Activated CD8-positive, alpha-beta memory T cell treated with anti-CD3 and anti-CD28 coated beads, Interleukin-2, amount 50 U/mL, for 4 hours (primary cell): ENCODE results near the gene SQSTM1.

Experiments
- DNase-seq: peaks from one replicate; pipeline ENCODE4 v3.0.0-alpha.2; 2020

SQSTM1 gene

DNA sequence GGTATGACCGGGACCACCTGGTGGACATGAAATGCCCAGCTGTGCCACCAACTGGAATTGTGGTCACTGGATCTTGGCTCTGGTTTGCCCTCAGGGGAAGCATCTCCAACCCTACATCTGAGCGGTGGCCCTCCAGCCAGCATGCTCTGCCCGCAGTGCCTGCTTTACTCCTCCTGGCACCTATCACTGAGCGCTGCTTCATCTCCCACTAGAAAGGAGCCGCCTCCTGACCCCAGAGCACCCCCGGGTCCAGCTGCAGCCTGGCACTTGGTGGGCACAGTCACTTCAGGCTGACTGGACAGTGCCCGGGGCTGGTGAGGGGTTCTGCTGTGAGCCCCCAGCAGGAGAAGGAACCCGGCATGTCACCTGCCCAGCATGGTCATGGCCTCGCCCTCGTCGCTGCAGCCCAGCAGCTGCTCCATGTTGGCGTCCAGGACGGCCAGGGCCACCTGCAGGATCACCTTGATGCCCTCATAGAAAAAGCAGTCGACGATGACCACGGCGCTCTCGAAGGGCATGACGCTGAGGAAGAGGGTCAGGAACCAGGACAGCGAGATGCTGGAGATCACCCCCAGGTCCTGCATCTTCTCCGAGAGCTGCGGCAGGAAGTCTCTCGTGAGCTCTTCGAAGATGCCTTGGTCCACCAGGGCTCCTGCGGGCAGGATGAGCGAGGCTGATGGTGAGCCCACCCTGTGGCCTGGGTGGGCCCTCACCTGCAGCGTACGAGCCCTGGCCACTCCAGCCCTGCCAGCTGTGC lies 54.0 kb downstream of the SQSTM1 start:
- DNase-seq: no peak

DNA sequence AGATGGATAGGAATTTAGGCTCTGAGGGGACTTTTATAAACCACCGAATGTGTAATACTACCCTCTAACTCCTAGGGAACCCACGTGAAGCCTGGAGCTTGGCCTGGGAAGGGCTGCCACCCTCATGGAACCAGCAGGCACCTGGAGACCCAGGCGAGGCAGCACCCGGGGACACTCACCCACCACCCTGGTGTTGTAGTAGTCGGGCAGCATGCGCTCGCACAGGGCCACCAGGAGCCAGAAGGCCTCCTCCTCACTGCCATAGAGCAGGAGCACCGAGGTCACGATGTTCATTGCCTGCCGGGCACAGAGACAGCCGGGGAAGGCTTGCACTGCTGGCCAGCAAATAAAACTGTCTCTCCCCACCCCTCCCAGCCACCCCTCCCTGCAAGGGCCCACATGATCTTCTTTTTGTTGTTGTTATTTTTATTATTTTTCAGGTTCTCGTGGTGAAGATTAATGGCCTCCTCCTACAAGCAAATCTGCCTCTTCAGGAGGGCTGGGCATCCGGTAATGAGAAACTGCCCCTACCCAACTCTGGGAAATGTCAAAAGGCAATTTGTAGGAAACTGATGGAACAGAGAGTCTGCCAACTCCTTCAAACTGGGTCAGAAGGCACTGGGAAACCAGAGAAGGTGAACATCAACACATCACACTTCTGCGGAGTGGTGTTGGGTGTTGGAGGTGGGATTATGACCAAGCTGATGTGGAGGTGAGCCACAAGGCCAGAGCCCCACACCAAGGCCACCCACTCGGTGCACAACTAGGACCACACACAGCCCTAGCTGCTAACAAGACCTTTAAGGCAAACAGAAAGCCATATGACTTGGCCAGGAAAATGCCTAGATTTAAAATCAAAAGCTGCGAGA lies 55.3 kb downstream of the SQSTM1 start:
- DNase-seq: no peak

DNA sequence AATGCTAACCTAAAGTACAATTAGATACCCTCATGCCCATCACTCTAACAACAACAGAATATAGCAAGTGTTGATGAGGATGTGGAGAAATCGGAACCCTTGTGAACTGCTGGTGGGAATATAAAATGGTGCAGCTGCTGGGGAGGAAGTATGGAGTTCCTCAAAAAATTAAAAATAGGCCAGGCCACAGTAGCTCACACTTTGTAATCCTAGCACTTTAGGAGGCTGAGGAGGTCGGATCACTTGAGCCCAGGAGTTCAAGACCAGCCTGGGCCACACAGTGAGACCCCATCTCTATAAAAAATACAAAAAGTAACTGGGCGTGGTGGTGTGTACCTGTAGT lies 55.9 kb downstream of the SQSTM1 start:
- no peak for DNase-seq

DNA sequence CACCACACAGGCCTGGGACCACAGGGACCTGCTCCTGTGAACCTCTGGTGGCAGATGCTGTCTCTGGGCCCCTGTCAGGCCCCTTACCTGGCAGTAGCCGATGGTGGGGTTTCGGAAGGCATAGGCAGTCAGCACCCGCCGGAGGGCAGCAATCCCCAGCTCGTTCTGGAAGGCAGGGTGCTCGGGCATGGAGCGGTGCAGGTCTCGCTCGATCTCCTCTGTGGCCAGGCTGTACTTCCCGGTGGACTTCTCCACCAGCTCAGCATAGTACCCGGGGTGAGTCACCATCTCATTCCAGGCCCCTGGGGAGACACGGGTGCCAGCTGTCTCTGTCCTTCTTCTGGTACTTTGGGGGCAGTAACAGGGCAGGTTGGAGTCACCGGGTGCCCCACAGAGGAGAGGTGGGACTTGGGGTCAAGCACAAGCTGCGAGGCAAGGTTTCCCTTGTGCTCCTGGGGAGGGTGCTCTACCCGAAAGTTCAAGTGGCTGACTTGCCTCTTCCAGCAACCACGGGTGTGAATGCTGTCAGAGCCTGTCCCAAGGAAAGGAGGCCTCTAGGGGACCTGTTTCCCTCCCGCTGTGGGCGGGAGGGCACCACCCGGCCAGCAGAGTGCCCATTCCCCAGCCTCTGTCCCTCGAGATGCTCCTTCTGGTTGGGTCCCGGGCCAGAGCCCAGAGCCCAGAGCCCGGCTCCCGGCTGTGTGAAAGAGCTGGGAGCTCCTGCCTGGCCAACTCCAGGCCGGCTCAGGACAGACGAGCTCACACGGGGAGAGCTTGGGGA lies 57.7 kb downstream of the SQSTM1 start:
- DNase-seq: no peak

DNA sequence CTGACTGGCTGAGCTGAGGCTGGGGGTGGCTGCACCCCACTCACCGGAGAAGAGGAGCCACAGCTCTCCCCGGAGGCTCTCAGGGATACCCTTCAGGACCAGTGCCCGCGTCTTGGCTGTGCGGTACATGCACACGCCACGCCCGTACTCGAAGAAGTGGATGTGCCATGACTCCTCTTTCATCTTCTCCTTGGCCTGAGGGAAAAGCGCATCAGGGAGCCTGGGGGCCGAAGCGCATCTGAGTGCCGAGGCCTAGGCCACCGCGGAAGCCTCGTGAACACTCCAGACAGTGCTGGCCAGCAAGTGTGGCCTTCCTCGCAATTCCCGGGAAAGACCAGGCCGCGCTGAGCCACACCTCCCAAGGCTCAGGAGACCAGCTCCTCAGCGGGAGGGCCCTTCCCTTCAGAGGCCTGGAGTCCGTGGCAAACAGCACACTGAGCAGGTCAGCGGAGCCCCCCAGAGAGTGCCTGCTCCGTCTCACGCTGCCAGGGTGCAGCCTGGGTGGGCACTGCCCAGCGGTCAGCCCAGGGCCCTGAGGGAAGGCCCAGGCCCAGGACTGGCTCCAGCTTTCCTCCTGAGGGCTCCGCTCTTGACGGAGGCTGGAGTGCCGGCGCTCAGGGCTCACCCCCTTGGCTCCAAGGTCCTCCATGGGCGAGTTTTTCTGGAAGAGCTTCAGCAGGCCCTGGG lies 58.4 kb downstream of the SQSTM1 start:
- DNase-seq: no peak

DNA sequence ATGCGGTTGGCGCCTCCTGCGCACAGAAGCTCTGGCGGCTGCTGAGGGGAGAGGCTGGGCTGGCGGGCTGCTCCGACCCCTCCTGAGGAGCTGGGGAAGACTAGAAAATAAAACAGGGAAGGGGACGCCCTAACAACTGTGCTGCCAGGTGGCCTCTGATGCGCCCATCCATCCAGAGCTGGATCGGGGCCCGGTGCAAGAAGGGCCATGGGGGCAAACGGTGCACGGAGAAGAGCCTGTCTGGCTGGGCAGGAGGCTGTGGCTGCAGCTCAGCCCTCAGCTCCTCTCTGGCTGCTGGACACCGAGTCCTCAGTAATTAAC lies 58.9 kb downstream of the SQSTM1 start:
- DNase-seq: no peak

DNA sequence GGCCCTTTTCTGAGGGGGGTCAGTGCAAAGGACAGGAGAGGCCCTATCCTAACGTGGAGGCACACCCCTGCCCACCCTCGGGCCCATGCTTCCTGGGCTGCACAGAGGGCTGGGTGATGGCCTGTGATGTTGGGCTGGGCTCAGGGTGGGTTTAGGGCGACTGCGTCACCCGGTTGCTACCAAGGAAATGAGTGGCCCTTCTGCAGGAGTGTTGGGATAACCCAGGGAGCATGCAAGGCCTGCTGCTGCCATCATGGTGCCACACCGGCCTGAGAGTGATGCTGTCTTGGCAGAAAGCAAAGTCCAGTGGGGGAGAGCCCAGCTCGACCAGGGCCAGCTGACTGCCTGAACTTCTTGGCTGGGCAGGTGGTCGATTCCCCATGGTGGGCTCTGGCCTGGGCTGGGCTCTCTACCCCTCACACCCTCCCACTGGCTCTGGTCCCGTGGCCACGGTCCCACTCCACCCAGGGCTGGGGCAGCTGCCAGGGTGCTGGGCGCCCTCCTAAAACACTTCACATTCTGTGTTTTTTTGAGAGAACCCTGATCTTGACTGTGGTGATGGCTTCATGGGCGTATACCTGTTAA lies 59.5 kb downstream of the SQSTM1 start:
- DNase-seq: no peak

DNA sequence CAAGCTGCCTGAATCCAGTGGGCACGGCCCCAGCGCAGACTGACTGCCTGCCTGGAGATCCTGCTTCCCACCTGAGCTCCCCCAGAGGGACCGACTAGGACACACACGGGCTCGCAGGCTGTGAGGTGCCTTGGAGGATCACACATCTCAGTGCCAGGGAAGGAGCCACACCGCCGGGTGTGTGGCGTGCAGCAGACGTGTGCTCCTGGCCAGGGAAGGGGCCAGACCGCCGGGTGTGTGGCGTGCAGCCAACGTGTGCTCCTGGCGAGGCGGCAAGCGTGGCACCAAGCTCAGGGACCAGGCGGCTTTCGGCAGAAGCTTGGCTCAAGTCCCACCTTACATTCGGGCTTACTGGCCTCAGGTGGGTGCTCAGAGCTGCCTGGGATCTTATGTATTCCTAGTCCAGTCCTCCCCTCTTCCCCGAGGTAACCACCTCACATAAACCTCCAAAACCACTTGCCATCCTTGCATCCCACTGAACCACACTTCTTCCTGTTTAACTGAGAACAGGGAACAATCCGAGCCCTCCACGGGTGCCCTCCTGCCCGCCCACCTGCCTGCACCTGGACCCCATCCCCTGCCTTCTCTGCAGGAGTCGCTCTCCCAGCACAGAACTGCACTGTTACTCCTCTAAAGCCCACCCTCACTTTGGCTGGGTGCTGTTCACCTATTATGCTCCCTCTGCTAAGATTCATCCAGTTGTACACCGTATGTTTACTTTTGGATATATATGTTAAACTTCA lies 60.3 kb downstream of the SQSTM1 start:
- no peak for DNase-seq

DNA sequence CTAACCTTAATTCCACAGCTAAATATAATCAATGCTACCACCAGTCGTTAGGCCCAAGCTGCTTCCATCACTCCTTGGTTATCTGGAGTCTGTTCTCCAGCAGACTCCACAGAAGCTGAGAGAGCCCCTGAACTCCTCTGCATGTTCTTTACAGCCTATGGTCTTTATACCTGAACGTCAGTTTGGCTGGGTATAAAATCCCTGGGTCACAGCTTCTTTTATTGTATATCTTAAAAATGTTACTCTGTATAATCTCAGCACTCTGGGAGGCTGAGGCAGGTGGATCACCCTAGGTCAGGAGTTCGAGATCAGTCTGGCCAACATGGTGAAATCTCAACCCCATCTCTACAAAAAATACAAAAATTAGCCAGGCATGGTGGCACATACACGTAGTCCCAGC lies 61.6 kb downstream of the SQSTM1 start:
- DNase-seq: no peak

DNA sequence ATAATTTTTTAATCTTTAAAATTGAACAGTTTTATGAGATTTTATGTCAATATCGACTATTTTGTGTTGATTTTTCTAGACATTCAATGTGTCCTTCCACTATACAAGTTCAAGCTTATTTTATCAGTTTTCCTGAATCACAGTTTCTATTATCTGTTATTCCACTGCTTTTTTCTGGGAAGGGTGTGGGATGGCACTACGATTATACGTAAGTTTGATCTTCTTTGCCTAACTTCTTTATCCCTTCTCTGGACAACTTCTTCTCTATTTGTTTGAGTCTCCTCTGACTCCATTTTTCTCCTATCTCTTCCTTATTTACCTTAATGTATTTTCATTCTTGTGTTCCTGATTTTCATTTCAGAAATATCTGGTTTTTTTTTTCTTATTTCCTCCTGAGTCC lies 62.5 kb downstream of the SQSTM1 start:
- no peak for DNase-seq

DNA sequence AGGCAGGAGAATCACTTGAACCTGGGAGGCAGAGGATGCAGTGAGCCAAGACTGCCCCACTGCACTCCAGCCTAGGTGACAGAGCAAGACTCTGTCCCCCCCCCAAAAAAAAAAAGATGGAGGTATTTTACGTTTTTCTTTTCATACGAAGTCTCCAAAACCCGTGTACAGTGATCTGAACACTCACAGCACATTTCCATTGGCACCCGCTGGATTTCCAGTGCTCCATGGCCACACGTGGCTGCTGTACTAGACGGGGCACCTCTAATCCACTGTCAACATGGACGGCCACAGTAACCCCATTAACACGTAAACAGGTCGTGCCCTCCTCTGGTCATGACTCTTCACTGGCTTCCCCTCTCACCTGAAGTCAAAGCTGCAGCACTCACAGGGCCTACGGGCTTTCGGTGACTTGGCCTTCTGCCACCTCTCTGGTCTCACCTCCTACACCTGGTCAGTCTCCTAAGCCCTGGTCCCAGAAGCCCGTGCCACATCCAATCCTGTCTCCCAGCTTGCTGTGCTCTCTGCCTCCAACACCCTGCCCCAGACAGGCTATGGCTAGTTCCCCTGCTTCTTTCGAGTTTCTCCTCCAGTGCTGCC lies 64.9 kb downstream of the SQSTM1 start:
- no peak for DNase-seq

DNA sequence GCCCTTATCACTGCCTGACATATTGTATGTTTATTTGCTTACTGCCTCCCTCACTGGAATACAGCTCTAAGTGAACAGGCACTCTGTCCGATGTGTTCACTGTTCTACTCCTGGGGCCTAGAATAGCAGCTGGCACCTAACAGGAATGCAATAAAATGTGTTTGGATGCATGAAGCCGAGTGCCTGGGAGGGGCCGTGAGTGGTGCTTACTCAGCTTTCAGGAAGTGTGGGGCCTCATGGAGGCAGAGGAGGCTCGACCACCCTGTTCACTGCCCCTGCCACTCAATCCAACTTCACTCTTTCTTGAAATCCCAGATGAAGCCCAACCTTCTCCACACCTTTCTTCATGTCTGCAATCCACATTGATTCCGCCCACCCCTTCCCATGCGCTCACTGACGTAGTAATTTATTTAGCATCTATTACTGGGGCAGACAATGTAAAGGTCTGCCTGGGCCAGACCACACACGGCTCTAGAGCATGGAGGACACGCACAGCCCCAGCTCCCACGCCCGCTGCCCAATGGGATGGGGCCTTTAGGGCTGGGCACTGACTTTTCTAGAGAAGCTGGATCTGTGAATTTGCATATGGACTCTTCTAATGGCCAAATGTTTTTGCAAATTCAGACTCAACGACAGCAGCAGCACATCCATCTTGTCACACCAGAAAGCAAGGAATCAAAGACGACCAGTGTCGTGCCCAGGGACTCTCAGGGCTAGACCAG lies 65.6 kb downstream of the SQSTM1 start:
- no peak for DNase-seq

DNA sequence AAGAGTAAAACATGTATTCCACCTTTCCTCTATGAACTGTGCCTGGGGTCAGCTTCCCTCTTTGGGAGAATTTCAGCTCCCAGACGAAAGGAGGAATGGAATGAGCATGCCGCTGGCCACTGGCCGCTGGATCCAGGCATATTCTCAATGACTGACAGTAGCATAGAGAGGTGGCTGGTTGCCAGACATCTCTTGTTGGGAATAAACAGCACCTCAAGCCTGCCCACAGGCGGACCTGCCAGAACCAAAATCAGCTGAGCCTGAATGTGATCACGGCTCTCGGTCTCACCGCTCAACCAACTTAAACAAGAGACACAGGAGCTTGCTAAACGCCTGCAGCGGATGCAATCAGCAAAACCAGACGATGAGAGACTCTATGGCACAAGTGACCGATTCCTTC lies 66.4 kb downstream of the SQSTM1 start:
- no peak for DNase-seq
